ENCODE measurements around the gene SIX2.

- no peak for TF ChIP-seq CTCF (IDR thresholded peaks at IDR 0.05)
- TF ChIP-seq ZFX (IDR thresholded peaks at IDR 0.05; ENCODE audit: borderline replicate concordance) = no peak
These were observed 36.3 kb downstream of the SIX2 start for GRCh38 chr2:44972771-44973535.

Measured in 22Rv1 (cell line).